Esophagus muscularis mucosa (tissue), 4 donors: ENCODE data around the gene AGA.

ENCODE experiments used
- CTCF ChIP-seq, 3 experiments: fragments of 200-600 bp in 2 of 3; fragments of 450-650 bp in 1 of 3; sonication (generic) in 2 of 3; IDR thresholded peaks; one replicate each; pipeline ENCODE4 v1.5.1; 2017 to 2019; ENCODE audit warnings: antibody characterized with exemption in 3 of 3, mild to moderate bottlenecking in 2 of 3, moderate library complexity in 1 of 3
- EP300 ChIP-seq: sonication (generic); formaldehyde crosslinking; IDR thresholded peaks from one replicate; pipeline ENCODE4 v1.6.1; 2017; ENCODE audit warnings: antibody characterized with exemption
- POLR2A ChIP-seq: fragments of 450-650 bp; IDR thresholded peaks from one replicate; pipeline ENCODE4 v1.6.1; 2017; ENCODE audit warnings: antibody characterized with exemption, moderate library complexity, mild to moderate bottlenecking, low read depth
- POLR2AphosphoS5 ChIP-seq, 2 donors: sonication (generic); formaldehyde crosslinking; IDR thresholded peaks; one replicate each; pipeline ENCODE4 v1.6.1; 2017; ENCODE audit warnings: antibody characterized with exemption in 2 of 2

- TF ChIP-seq POLR2A (no peak), CTCF (IDR thresholded peaks at IDR 0.05) (no peak), EP300 (no peak), POLR2AphosphoS5 (IDR thresholded peaks at IDR 0.05) (no peak)
These were observed 48.5 kb upstream of the AGA start for GRCh38 chr4:177490769-177491168.
